SK-N-SH treated with all-trans-retinoic acid at 6 μM for 48 hours (cell line): ENCODE data around the gene OR56B1.

Experiments used
- OSR1 ChIP-seq: fragments of 250-450 bp; sonication (Bioruptor Pico); IDR thresholded peaks from 2 replicates; pipeline ENCODE4 v1.8.0; 2022; ENCODE audit warnings: moderate library complexity, mild to moderate bottlenecking, inconsistent platforms
- SNAI2 ChIP-seq: fragments of 250-450 bp; sonication (Bioruptor Pico); IDR thresholded peaks from 2 replicates; pipeline ENCODE4 v1.5.0; 2020; ENCODE audit warnings: mild to moderate bottlenecking, moderate library complexity
- TF ChIP-seq, protein P1 (sequence below): fragments of 250-450 bp; sonication (Bioruptor Pico); IDR thresholded peaks from 2 replicates; pipeline ENCODE4 v1.5.1; 2020; ENCODE audit warnings: low read depth, mild to moderate bottlenecking, moderate library complexity

DNA sequence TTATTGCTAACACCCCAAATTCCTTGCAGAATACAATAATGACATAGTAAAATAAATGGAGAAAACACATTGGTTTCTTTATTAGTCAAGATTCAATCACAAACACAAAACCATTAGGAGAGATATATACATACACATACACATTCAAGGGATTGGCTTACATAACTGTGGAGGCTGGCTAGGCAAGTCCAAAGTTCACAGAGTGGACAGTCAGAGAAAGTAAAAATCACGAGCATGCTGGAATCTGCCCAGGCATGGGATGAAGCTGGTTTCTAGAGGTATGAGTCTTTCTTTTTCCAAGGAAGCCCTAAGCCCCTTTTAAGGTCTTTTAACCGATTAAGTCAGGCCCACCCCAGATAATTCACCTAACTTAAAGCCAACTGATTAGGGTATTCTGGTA lies 13.6 kb upstream of the OR56B1 start:
- TF ChIP-seq SNAI2 (CRISPR knock-in tag) (no peak), OSR1 (CRISPR knock-in tag) (no peak)
- TF ChIP-seq, protein P1, sequence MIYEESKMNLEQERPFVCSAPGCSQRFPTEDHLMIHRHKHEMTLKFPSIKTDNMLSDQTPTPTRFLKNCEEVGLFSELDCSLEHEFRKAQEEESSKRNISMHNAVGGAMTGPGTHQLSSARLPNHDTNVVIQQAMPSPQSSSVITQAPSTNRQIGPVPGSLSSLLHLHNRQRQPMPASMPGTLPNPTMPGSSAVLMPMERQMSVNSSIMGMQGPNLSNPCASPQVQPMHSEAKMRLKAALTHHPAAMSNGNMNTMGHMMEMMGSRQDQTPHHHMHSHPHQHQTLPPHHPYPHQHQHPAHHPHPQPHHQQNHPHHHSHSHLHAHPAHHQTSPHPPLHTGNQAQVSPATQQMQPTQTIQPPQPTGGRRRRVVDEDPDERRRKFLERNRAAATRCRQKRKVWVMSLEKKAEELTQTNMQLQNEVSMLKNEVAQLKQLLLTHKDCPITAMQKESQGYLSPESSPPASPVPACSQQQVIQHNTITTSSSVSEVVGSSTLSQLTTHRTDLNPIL, result no peak
